ENCODE measurements around the gene PHF2. TPM values are rescaled to one million over a fixed set of nuclear protein-coding genes. Genes with fewer than 3 reads are reported as not detected.

The PHF2 gene
- total and polyA plus RNA-seq, 2 experiments from 2014 or later = 4.6 to 16.5 TPM

DNA sequence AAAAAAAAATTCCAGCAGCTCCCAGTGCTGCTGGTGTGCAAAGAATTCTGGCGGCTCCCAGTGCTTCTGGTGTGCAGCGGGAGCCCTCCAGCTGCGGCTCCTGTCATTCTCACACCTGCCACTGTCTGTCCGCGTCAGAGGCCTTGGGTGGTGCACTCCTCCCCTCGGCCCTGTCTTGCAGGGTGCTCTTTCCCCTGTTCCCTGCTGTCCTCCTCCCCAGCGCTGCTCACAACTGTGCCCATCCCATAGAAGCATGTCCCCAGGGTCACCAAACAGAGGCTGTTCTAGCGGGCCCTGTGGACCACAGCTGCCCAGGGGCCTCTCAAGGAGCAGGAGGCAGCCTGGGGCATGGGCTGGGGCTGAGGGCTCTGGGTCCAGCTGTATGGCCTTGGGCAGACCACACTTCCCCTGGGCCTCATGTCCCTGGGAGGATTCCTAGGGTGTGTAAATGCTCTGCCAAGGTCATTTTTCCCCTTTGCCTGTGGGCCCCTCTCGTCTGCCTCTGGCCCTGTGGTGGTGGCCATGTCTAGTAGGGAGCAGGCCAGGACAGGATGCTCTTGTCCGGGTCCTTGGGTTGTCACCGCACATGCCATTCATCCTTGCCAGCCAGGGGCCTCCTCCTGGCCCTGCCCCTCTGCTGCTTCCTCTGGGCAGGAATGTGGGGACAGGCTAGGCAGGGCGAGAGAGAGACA lies 68.2 kb downstream of the PHF2 start:
- no peak for DNase-seq
- Histone ChIP-seq H3K9ac (no peak overlapping the region), H3K4me3 (no peak overlapping the region), H3K9me2 (ENCODE audit: insufficient read depth) (no peaks in the 10 kb centered on the region), H4K20me1 (ENCODE audit: insufficient read depth) (no peaks in the 10 kb centered on the region), H3K9me3 (ENCODE audit: low read depth) (no peaks in the 10 kb centered on the region), H3K27me3 (replicated peaks; ENCODE audit: insufficient read depth) (no peaks in the 10 kb centered on the region), H3K27ac (no peak overlapping the region), H3K36me3 (ENCODE audit: low read depth) (peaks cover 4% of the 10 kb centered on the region), H3K79me2 (ENCODE audit: insufficient read depth) (no peaks in the 10 kb centered on the region), H2AFZ (no peak overlapping the region), H3K4me2 (ENCODE audit: unreplicated experiment) (no peak overlapping the region), H3K4me1 (ENCODE audit: insufficient read depth) (no peaks in the 10 kb centered on the region; the same call in 1 of the 2 replicates), H3F3A (ENCODE audit: insufficient read depth) (peaks cover 19% of the 10 kb centered on the region)
- TF ChIP-seq EZH2 (IDR thresholded peaks at IDR 0.05; ENCODE audit: insufficient read depth, poor library complexity, severe bottlenecking) = no peak
- no peak for TF ChIP-seq EZH2phosphoT487 (IDR thresholded peaks at IDR 0.05; ENCODE audit: insufficient read depth, low read depth)
- WGBS, 2 experiments (ENCODE audit: low coverage in 1 of 2, low lambda C conversion rate in 2 of 2, missing lambda C conversion rate in 2 of 2) = 85 to 86% methylated on average over 12 of the region's 12 CpGs
- in situ Hi-C loops (cut with MboI) = no loop called here

DNA sequence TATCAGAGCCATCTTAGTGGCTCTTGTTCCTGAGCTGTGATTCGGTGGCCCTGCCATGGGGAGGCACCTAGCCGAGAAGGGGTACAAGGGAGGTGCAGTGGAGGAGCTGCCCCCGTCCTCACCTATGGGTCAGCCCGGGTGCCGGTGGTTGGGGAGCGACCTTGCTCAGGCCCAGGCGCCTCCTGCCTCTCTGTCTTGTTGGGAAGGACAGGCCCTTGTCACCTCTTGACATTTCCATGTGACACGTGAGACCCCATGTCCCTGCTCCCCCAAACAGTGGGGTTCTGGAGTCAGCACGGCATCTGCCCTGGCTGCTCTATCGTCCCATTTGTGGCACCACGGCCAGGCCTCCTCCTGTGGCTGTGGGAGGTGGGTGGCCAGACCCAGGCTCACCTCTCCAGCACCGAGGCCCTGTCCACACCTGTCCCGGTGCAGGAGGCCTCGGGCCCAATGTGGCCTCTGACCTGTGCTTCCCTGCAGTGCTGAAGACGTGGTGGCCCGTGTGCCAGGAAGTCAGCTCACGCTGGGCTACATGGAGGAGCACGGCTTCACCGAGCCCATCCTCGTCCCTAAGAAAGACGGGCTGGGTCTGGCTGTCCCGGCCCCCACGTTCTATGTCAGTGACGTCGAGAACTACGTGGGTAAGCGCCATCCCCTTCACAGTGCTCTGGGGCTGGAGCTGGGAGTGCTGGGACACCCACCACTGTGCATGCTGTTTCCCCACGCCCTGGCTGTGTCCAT lies 68.9 kb downstream of the PHF2 start:
- no peak overlapping the region for H3K27ac ChIP-seq
- no peak for TF ChIP-seq EZH2 (IDR thresholded peaks at IDR 0.05; ENCODE audit: insufficient read depth, poor library complexity, severe bottlenecking)
- no peak for TF ChIP-seq EZH2phosphoT487 (IDR thresholded peaks at IDR 0.05; ENCODE audit: insufficient read depth, low read depth)
- H3K4me2 ChIP-seq (ENCODE audit: unreplicated experiment) = no peak overlapping the region
- H3K27me3 ChIP-seq (replicated peaks; ENCODE audit: insufficient read depth) = no peaks in the 10 kb centered on the region
- no peaks in the 10 kb centered on the region; the same call in 1 of the 2 replicates for H3K4me1 ChIP-seq (ENCODE audit: insufficient read depth)
- H3K9ac ChIP-seq = no peak overlapping the region
- peaks cover 19% of the 10 kb centered on the region for H3F3A ChIP-seq (ENCODE audit: insufficient read depth)
- WGBS, 2 experiments (ENCODE audit: low coverage in 1 of 2, low lambda C conversion rate in 2 of 2, missing lambda C conversion rate in 2 of 2) = 91 to 98% methylated on average over 22 to 28 of the region's 28 CpGs
- H4K20me1 ChIP-seq (ENCODE audit: insufficient read depth) = no peaks in the 10 kb centered on the region
- H3K9me2 ChIP-seq (ENCODE audit: insufficient read depth) = no peaks in the 10 kb centered on the region
- no peak for DNase-seq
- H2AFZ ChIP-seq = no peak overlapping the region
- H3K36me3 ChIP-seq (ENCODE audit: low read depth) = peaks cover 4% of the 10 kb centered on the region
- no peaks in the 10 kb centered on the region for H3K9me3 ChIP-seq (ENCODE audit: low read depth)
- H3K4me3 ChIP-seq = no peak overlapping the region
- in situ Hi-C loops (cut with MboI) = no loop called here
- H3K79me2 ChIP-seq (ENCODE audit: insufficient read depth) = no peaks in the 10 kb centered on the region

DNA sequence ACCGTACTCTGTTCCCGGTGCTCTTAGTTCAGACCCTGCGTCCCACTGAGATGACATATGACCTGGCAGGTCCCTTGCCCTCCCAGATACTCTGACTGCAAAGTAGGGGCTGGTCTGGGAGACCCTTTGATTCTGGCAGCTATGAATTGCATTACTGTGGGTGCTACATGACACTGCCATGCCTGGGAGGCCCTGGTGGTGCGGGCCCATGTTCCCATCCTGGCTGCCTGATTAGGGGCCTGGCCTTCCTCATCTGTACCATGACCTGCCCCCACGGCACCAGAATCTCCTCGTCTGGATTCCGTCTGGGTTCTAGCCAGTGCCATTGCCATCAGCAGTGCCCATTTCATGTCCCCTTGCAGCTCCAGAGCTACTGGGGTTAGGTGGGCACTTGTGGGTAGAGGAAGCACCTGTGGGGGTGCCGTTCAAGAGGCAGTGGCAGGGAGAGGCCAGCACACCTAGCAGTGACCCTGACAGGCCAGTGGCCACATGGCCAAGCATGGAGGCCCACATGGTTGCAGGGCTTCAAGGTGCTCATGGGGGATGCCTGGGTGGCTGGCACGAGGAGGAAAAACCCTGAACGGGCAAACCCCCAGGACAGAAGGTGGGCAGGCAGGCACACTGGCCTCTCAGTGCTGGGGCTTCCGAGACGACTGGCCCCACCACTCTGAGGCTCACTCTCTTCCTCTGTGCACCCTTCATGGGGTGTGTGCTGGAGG lies 69.7 kb downstream of the PHF2 start:
- Histone ChIP-seq H3K9ac (no peak overlapping the region), H3K27me3 (replicated peaks; ENCODE audit: insufficient read depth) (no peaks in the 10 kb centered on the region), H3K9me3 (ENCODE audit: low read depth) (no peaks in the 10 kb centered on the region), H2AFZ (no peak overlapping the region), H3K4me1 (ENCODE audit: insufficient read depth) (no peaks in the 10 kb centered on the region; the same call in 1 of the 2 replicates), H3K36me3 (ENCODE audit: low read depth) (peaks cover 4% of the 10 kb centered on the region), H3K9me2 (ENCODE audit: insufficient read depth) (no peaks in the 10 kb centered on the region), H3K4me3 (no peak overlapping the region), H4K20me1 (ENCODE audit: insufficient read depth) (no peaks in the 10 kb centered on the region), H3F3A (ENCODE audit: insufficient read depth) (peaks cover 16% of the 10 kb centered on the region), H3K27ac (no peak overlapping the region), H3K4me2 (ENCODE audit: unreplicated experiment) (no peak overlapping the region), H3K79me2 (ENCODE audit: insufficient read depth) (no peaks in the 10 kb centered on the region)
- in situ Hi-C loops (cut with MboI) = no loop called here
- no peak for TF ChIP-seq EZH2phosphoT487 (IDR thresholded peaks at IDR 0.05; ENCODE audit: insufficient read depth, low read depth)
- TF ChIP-seq EZH2 (IDR thresholded peaks at IDR 0.05; ENCODE audit: insufficient read depth, poor library complexity, severe bottlenecking) = no peak
- no peak for DNase-seq
- WGBS, 2 experiments (ENCODE audit: low coverage in 1 of 2, low lambda C conversion rate in 2 of 2, missing lambda C conversion rate in 2 of 2) = 93 to 97% methylated on average over 12 of the region's 12 CpGs

DNA sequence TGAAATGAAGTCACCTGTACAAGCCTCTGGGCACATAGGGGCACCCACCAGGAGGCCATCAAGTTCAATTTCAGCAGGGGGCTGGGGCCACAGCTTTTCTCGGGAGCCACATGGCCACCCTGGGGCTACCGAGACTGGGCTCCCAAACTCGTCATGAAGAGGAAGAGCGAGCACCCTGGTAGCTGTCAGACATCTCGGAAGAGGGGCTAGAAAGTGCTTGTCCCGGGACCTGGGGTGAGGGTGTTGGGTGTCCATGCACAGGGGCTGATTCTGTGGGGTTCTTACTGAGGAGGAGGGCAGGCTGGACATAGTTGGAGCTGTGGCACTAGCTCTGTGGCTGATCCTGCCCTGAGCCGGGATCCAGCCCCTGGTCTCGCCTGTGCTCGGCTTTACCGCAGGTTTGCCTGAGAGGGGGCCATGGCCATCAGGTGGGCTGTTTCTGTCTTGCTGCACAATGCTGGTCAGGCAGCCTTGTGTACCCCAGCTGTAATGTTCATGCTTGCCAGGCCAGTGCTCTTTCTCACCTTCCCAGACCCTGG lies 70.3 kb downstream of the PHF2 start:
- H3K9me2 ChIP-seq (ENCODE audit: insufficient read depth) = no peaks in the 10 kb centered on the region
- in situ Hi-C loops (cut with MboI) = no loop called here

More for the DNA sequence above, 70.3 kb downstream of the PHF2 start:
- no peak for DNase-seq
- Histone ChIP-seq H3K27ac (no peak overlapping the region), H3K4me3 (no peak overlapping the region), H3K27me3 (replicated peaks; ENCODE audit: insufficient read depth) (no peaks in the 10 kb centered on the region), H3K9ac (no peak overlapping the region), H3K4me2 (ENCODE audit: unreplicated experiment) (no peak overlapping the region), H3K9me3 (ENCODE audit: low read depth) (no peaks in the 10 kb centered on the region), H3K4me1 (ENCODE audit: insufficient read depth) (no peaks in the 10 kb centered on the region; the same call in 1 of the 2 replicates), H3F3A (ENCODE audit: insufficient read depth) (peaks cover 10% of the 10 kb centered on the region; the same call in 1 of the 2 replicates), H3K79me2 (ENCODE audit: insufficient read depth) (no peaks in the 10 kb centered on the region), H3K36me3 (ENCODE audit: low read depth) (peaks cover 2% of the 10 kb centered on the region), H2AFZ (no peak overlapping the region), H4K20me1 (ENCODE audit: insufficient read depth) (no peaks in the 10 kb centered on the region)
- TF ChIP-seq EZH2phosphoT487 (IDR thresholded peaks at IDR 0.05; ENCODE audit: insufficient read depth, low read depth) (no peak), EZH2 (IDR thresholded peaks at IDR 0.05; ENCODE audit: insufficient read depth, poor library complexity, severe bottlenecking) (no peak)
- 96 to 97% methylated on average over 10 of the region's 10 CpGs for WGBS, 2 experiments (ENCODE audit: low coverage in 1 of 2, low lambda C conversion rate in 2 of 2, missing lambda C conversion rate in 2 of 2)
